HG02610 (cell line): ENCODE measurements around the gene ANKH.

Experiments used
- ATAC-seq: cut with Tn5 transposase; IDR thresholded peaks from one replicate; pipeline ENCODE4 v1.9.1; 2021; ENCODE audit warnings: mild to moderate bottlenecking, moderate library complexity; ENCODE audit not compliant: unreplicated experiment

The ANKH gene

DNA sequence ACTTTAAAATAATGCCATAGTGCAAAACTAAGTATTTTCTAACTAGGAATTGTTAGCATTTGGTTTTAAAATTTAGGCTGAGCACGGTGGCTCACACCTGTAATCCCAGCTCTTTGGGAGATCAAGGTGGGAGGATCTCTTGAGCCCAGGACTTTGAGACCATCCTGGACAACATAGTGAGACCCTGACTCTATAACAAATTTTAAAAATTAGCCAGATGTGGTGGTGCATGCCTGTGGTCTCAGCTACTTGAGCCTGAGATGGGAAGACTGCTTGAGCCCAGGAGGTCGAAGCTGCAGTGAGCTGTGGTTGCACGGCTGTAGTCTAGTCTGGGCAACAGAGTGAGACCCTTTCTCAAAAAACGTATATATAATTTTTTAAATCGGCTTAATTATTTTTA is 202.2 kb downstream of the ANKH start:
- ATAC-seq: no peak

- peak; percentile 20 for ATAC-seq
These were observed 203.4 kb downstream of the ANKH start for GRCh38 chr5:14668181-14668591.

DNA sequence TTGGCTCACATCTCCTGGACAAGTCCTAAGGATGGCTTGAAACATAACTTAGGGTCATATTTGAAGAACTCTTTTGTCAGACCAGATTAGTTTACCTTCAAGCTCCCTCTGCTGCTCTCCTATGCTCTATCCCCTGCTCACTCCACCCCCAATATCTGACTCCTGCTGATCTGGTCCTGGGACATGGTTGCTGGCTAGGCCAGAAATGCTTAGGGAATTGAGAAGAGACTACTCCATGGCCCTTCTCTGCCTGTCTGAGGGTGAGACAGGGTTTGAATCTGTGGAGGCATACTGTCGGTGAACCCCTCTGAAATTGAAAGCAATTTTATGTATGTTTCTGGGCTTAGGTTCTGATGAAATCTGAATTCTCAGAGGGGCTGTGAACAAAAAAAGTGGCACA is 203.8 kb downstream of the ANKH start:
- ATAC-seq: no peak

DNA sequence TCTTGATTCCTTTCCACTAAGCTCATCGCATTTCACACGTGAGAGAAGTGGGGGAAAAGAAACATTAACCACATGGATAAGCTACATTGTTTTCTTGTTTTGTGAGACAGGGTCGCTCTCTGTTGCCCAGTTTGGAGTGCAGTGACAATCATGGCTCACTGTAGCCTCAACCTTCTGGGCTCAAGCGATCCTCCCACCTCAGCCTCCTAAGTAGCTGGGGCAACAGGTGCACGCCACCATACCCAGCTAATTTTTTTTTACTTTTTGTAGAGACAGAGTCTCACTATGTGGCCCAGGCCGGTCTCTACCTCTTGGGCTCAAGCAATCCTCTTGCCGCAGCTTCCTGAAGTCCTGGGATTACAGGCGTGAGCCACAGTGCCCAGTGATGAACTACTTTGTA is 204.3 kb downstream of the ANKH start:
- ATAC-seq: no peak

DNA sequence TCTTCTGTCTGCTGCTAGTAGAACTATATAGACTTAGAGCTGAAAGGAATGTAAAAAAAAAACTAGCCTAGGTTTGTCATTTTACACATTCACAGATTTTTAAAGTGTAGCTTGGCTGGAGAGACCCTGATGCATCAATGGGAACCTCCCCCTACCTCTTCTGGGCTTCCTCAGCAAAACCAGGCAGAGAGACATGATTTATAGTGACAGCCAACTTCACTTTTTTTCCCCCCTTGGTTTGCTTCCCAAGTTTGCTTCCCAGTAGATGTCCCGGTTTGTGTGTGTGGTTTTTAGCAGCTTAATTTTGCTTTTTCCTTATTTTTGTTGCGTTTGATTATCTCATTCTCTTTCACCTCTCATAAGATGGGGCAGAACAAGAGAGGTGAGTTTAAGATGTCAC is 205.2 kb downstream of the ANKH start:
- no peak for ATAC-seq

- ATAC-seq: peak; percentile 31
These were observed 205.6 kb downstream of the ANKH start for GRCh38 chr5:14665949-14666348.

- no peak for ATAC-seq
These were observed 206.3 kb downstream of the ANKH start for GRCh38 chr5:14665101-14665822.

DNA sequence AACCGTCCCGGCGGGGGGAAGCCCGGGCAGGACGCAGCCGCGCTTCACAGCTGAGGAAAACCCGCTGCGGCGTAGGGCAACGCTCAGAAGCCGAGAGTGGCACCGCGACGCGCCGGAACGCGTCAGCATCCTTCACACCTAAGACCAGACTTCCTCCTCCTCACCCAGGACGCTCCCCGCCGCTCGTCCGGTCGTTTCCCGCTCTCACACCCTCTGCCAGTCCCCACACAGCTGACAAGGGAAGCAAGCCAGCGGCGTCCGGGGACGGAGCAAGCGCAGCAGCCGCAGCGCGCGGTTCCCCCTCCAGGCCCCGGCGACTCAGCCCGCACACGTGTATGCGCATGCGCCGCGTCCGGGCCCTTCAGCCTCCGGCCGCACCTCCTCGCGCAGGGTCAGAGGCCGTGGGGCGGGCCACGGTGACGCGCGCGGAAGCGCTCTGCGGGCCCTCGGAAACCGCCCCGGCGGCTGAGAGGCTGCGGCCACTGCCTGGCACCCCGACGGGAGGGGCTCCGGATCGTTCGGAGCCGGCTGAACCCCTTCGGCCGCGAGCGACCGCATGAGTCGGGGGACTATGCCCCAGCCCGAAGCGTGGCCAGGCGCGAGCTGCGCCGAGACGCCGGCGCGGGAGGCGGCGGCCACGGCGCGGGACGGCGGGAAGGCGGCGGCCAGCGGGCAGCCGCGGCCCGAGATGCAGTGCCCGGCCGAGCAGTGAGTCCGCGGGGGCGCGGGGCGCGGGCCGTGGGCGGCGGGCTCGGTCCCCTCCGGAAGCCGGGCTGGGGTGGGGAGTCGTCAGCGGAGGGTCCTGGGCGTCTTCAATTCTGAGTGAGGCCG is 207.1 kb downstream of the ANKH start, which contains the start of gene OTULIN:
OTULIN (plus strand) TSS at position 449 of the 831 bp plus-strand sequence; CDS start at position 557, 108 bp downstream.
- ATAC-seq: peak; percentile 67

- peak; percentile 23 for ATAC-seq
These were observed 207.8 kb downstream of the ANKH start for GRCh38 chr5:14663734-14664269.

DNA sequence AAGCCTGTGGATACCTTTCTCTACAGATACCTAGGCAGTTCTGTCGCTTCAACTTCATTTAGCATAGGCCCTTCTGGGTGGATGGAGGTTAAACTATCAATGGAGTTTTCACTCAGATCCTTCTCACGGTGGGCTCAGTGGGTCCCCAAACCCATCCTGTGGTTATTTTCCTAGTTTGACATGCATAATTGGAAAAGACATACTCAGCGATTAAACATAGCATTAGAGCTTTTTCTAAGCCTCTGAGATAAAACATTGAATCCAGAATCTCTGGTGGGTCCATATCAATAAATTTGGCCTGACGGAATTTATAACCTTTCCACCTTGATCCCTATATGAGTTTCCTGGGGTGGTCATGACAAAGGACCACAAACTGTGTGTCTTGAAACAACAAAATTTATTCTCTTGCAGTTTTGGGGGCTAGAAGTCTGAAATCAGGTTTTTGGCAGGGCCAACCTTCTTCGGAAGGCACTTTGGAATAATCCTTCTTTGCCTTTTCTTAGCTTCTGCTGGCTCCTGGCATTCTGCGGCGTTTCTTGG is 208.8 kb downstream of the ANKH start:
- no peak for ATAC-seq

DNA sequence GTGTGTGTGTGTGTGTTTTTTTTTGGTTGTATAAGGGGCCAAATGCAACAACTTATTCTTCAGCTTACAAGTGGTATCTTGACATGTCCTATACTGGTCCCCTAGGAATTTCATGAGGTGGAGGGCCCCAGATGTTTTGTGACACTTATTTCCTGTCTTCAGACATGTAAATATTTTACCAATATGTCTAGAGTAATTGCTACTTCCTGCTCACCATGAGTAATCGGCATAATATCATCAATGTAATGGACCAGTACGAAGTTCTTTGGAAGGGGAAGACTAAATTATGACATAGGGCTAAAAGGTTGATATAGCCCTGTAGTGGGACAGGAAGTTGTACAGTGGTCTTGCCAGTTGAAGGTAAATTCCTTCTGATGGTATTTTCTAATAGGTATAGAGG is 210.7 kb downstream of the ANKH start:
- ATAC-seq: no peak

GRCh38 chr5:14659821-14660607 is 211.6 kb downstream of the ANKH start:
- ATAC-seq: no peak

DNA sequence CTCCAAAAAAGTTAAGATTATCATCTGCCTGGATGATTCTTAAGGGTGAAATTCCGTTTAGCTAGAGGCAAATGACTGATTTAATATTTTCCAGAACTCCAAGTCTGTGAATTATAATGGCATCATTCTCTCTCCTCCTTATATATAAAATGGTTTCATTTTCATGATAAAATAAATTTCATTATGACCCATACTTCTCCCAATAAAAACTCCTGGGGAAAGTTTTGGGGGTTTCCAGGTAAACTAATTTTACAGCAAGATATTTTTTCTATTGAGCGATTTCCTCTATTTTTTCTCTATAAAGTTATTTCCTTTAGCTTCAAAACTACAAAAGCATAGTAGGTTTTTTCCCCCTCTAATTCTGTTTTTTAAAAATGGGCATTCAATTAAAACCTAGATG is 214.7 kb downstream of the ANKH start:
- no peak for ATAC-seq

- no peak for ATAC-seq
These were observed 216.3 kb downstream of the ANKH start for GRCh38 chr5:14655146-14655741.
